ENCODE measurements around the gene VAPA.

Gene VAPA, protein sequence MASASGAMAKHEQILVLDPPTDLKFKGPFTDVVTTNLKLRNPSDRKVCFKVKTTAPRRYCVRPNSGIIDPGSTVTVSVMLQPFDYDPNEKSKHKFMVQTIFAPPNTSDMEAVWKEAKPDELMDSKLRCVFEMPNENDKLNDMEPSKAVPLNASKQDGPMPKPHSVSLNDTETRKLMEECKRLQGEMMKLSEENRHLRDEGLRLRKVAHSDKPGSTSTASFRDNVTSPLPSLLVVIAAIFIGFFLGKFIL

DNA sequence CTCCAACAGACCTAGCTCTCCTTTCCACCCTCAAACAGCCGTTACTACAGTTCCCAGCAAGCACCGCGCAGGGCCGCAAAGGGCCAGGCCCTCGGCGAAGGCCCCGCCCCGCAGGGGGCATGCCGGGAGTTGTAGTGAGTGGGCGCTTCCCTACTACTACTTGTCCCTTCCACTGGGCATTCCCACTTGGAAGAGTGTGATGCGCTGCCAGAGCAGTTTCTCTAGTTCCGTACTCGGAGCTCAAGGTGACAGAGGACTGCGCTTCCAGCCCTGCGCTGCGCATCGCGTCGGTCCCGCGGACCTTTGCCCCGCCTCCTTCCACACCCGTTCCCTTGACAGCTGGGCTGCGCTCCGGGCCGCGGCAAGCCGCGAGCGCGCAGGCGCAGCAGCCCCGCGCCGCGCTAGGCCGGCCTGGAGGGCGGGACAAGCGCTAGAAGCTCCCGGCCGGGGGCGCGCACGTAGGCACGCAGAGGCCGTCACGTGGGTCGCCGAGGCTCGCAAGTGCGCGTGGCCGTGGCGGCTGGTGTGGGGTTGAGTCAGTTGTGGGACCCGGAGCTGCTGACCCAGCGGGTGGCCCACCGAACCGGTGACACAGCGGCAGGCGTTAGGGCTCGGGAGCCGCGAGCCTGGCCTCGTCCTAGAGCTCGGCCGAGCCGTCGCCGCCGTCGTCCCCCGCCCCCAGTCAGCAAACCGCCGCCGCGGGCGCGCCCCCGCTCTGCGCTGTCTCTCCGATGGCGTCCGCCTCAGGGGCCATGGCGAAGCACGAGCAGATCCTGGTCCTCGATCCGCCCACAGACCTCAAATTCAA is at the start of gene VAPA:
VAPA (plus strand) TSS at position 491 of the 808 bp plus-strand sequence; CDS start at position 732, 241 bp downstream.
- TF ChIP-seq, protein P1, sequence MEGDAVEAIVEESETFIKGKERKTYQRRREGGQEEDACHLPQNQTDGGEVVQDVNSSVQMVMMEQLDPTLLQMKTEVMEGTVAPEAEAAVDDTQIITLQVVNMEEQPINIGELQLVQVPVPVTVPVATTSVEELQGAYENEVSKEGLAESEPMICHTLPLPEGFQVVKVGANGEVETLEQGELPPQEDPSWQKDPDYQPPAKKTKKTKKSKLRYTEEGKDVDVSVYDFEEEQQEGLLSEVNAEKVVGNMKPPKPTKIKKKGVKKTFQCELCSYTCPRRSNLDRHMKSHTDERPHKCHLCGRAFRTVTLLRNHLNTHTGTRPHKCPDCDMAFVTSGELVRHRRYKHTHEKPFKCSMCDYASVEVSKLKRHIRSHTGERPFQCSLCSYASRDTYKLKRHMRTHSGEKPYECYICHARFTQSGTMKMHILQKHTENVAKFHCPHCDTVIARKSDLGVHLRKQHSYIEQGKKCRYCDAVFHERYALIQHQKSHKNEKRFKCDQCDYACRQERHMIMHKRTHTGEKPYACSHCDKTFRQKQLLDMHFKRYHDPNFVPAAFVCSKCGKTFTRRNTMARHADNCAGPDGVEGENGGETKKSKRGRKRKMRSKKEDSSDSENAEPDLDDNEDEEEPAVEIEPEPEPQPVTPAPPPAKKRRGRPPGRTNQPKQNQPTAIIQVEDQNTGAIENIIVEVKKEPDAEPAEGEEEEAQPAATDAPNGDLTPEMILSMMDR (IDR thresholded peaks at IDR 0.05; ENCODE audit: low read depth, low read length, missing control alignments), result no peak
- DNase-seq (ENCODE audit: low read depth), result peak; percentile 85
- H3K4me3 ChIP-seq (ENCODE audit: low read depth, low read length), result peak within 1 kb of the TSS; percentile 95

DNA sequence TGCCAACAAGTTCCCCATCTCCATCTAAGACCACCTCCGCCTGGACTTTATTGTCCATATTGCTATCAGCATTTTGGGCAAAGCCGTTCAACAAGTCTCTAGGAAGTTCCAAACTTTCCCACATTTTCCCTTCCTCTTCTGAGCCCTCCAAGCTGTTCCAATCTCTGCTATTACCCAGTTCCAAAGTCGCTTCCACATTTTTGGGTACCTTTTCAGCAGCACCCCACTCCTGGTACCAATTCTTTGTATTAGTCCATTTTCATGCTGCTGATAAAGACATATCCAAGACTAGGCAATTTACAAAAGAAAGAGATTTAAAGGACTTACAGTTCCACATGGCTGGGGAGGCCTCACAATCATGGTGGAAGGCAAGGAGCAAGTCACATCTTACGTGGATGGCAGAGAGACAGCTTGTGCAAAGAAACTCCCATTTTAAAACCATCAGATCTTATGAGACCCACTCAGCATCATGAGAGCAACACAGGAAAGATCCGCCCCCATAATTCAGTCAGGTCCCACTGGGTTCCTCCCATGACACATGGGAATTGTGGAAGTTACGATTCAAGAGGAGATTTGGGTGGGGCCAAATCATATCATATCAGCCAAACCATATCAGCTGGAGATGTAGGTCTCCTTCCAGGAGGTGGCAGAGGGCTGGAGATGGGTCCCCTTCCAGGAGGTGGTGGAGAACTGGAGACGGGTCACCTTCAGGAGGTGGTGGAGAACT is 47.9 kb upstream of the VAPA start:
- TF ChIP-seq, protein P1 (IDR thresholded peaks at IDR 0.05; ENCODE audit: low read depth, low read length, missing control alignments), result no peak
- H3K4me3 ChIP-seq (ENCODE audit: low read depth, low read length), result no peak overlapping the region
- no peak for DNase-seq (ENCODE audit: low read depth)

DNA sequence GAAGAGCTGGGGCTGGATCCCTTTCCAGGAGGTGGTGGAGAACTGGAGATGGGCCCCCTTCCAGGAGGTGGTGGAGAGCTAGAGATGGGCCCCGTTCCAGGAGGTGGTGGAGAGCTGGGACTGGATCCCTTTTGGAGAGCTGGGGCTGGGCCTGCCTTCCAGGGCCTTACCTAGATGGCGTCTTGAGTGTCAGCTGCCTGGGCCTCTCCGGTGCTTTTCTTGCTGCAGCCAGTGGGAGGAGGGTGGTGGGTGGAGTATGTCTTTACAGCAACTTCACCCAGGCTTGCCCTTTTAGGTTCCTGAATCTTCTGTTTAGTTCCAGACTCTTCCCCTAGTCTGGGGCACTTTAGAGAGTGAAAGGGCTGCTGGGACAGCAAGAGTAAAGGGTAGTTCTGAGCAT is 47.2 kb upstream of the VAPA start:
- no peak overlapping the region for H3K4me3 ChIP-seq (ENCODE audit: low read depth, low read length)
- TF ChIP-seq, protein P1 (IDR thresholded peaks at IDR 0.05; ENCODE audit: low read depth, low read length, missing control alignments), result no peak
- DNase-seq (ENCODE audit: low read depth), result no peak

DNA sequence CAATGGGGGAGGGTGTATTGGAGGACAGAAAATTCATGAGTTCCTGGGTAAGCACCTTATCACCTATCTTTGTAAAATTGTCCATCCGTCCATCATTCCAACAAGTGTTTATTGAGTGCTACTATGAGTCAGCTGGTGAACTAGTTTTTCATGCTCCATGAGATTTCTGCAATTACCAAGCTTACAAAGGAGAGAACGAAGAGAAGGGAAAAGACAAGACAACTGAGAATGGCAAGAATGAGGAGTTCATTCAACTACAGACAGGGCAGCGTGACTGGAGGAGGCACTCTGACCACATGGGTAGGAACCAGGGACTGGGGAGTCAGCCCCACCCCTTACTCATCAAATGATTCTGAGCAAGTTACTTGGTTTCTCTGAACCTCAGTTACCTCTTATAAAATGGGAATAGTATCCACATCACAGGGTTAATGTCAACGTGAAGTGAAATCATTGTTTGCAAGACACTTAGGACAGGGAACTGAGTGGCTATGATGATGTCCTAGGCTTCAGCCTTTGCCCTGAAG is 46.7 kb upstream of the VAPA start:
- TF ChIP-seq, protein P1 (IDR thresholded peaks at IDR 0.05; ENCODE audit: low read depth, low read length, missing control alignments), result no peak

DNA sequence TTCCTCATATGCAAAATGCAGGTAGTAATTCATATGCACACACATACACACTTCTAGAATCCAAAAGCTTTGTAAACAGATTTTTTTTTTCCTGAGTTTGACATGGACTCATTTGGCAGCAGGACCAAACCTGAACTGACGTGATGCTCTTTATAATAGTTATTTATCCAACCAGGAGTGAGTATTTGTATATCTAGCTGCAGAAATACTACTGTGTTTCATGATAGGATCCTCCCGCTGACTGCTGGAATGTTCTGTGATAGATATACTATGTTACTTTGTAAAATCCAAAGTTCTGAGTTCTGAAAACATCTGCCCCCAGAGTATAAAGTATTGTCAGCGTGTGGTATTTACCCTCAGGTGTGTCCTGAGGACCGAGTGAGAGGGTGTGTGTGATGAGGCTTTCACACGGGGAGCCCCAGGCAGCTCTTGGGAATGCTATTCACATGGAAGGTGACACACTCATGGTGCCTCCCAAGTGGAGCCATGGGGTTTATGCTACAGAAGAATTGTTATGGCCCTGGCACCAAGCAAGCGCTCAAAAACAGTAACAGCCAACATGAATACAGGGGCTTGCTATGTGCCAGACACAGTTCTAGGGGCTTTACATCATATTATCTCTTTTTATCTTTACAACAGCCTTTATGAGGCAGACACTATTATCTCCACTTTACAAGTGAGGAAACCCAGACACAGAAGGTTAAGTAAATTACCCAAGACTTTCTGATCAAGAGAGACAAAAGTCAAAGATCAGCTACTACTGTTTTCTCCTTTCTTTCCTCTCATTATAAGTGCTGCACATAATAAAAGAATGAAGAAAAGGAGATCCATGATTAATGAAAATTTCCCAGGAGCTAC is 44.7 kb upstream of the VAPA start:
- TF ChIP-seq, protein P1 (IDR thresholded peaks at IDR 0.05; ENCODE audit: low read depth, low read length, missing control alignments), result no peak
- no peak for DNase-seq (ENCODE audit: low read depth)
- no peak overlapping the region for H3K4me3 ChIP-seq (ENCODE audit: low read depth, low read length)

More for the DNA sequence above, 46.7 kb upstream of the VAPA start:
- DNase-seq (ENCODE audit: low read depth), result no peak
- H3K4me3 ChIP-seq (ENCODE audit: low read depth, low read length), result no peak overlapping the region

All from GM12864 (cell line).